DOHH2 (cell line): Measurements from ENCODE around the gene GALNT18.

ENCODE experiments used
- H3F3A ChIP-seq: fragments of 200-600 bp; sonication (generic), shearing (Covaris generic); 2 replicates; pipeline ENCODE4 v1.6.0; 2016; ENCODE audit warnings: antibody characterized with exemption, mild to moderate bottlenecking; ENCODE audit not compliant: control insufficient read depth, insufficient read depth
- H3K27ac ChIP-seq: fragments of 200-600 bp; sonication (generic); 2 replicates; pipeline ENCODE4 v1.5.1; 2014; ENCODE audit warnings: low read depth, mild to moderate bottlenecking, low read length, moderate library complexity
- H3K27me3 ChIP-seq: fragments of 200-600 bp; sonication (generic); 2 replicates; pipeline ENCODE4 v1.6.1; 2014; ENCODE audit warnings: mild to moderate bottlenecking, low read length, mixed read lengths; ENCODE audit not compliant: control insufficient read depth
- H3K36me3 ChIP-seq: fragments of 200-600 bp; sonication (generic); 2 replicates; pipeline ENCODE4 v1.6.1; 2014; ENCODE audit warnings: mild to moderate bottlenecking, low read length, moderate library complexity, mixed read lengths; ENCODE audit not compliant: control insufficient read depth
- H3K4me1 ChIP-seq: fragments of 200-600 bp; sonication (generic); 2 replicates; pipeline ENCODE4 v1.6.1; 2014; ENCODE audit warnings: mild to moderate bottlenecking, low read length, mixed read lengths; ENCODE audit not compliant: control insufficient read depth
- H3K4me2 ChIP-seq: fragments of 200-600 bp; sonication (generic); 2 replicates; pipeline ENCODE4 v1.6.0; 2014; ENCODE audit warnings: mild to moderate bottlenecking, low read length, moderate library complexity
- H3K4me3 ChIP-seq: fragments of 200-600 bp; sonication (generic); 2 replicates; pipeline ENCODE4 v1.5.1; 2014; ENCODE audit warnings: mild to moderate bottlenecking, low read length, mixed read lengths
- H3K79me2 ChIP-seq: fragments of 200-600 bp; sonication (generic); 2 replicates; pipeline ENCODE4 v1.6.1; 2014; ENCODE audit warnings: mild to moderate bottlenecking, low read length, mixed read lengths; ENCODE audit not compliant: control insufficient read depth
- H3K9me2 ChIP-seq: fragments of 200-600 bp; sonication (generic); replicated peaks from 2 replicates; pipeline ENCODE4 v1.6.1; 2014; ENCODE audit warnings: mild to moderate bottlenecking, low read length, mixed read lengths; ENCODE audit not compliant: control insufficient read depth
- H3K9me3 ChIP-seq: fragments of 200-600 bp; sonication (generic); 2 replicates; pipeline ENCODE4 v1.6.1; 2014; ENCODE audit warnings: antibody characterized with exemption, low read length, mixed read lengths; ENCODE audit not compliant: control insufficient read depth, insufficient read depth
- H4K20me1 ChIP-seq: fragments of 200-600 bp; sonication (generic); 2 replicates; pipeline ENCODE4 v1.6.0; 2014; ENCODE audit warnings: low read depth, mild to moderate bottlenecking, antibody characterized with exemption, low read length, moderate library complexity; ENCODE audit not compliant: control insufficient read depth, insufficient read depth
- CTCF ChIP-seq: fragments of 200-600 bp; sonication (generic); IDR thresholded peaks from one replicate; pipeline ENCODE4 v1.5.1; 2014; ENCODE audit warnings: antibody characterized with exemption, mild to moderate bottlenecking, low read depth, low read length; ENCODE audit not compliant: poor library complexity, severe bottlenecking
- EZH2phosphoT487 ChIP-seq: fragments of 200-600 bp; sonication (generic); IDR thresholded peaks from 2 replicates; pipeline ENCODE4 v1.6.1; 2017; ENCODE audit warnings: borderline replicate concordance, mild to moderate bottlenecking, antibody characterized with exemption, low read length, moderate library complexity, mixed read lengths

The GALNT18 gene

GRCh38 chr11:11308249-11308648 is 313.6 kb downstream of the GALNT18 start:
- Histone ChIP-seq H3K79me2 (no peaks in the 10 kb centered on the region), H3K4me3 (no peak overlapping the region), H3K4me2 (no peak overlapping the region), H4K20me1 (no peaks in the 10 kb centered on the region), H3K4me1 (no peaks in the 10 kb centered on the region), H3K27me3 (no peaks in the 10 kb centered on the region; the same call in 1 of the 2 replicates), H3F3A (no peaks in the 10 kb centered on the region), H3K9me3 (no peaks in the 10 kb centered on the region), H3K27ac (no peak overlapping the region), H3K36me3 (no peaks in the 10 kb centered on the region), H3K9me2 (no peaks in the 10 kb centered on the region)
- TF ChIP-seq CTCF (no peak), EZH2phosphoT487 (no peak)

- Histone ChIP-seq H4K20me1 (no peaks in the 10 kb centered on the region), H3K4me3 (no peak overlapping the region), H3K9me3 (no peaks in the 10 kb centered on the region), H3K27ac (no peak overlapping the region), H3K4me1 (no peaks in the 10 kb centered on the region), H3K9me2 (no peaks in the 10 kb centered on the region), H3F3A (no peaks in the 10 kb centered on the region), H3K36me3 (no peaks in the 10 kb centered on the region), H3K79me2 (no peaks in the 10 kb centered on the region), H3K27me3 (no peaks in the 10 kb centered on the region; the same call in 1 of the 2 replicates), H3K4me2 (no peak overlapping the region)
- TF ChIP-seq CTCF (no peak), EZH2phosphoT487 (no peak)
Observed at GRCh38 chr11:11306855-11307254, 314.9 kb downstream of the GALNT18 start.

GRCh38 chr11:11304550-11304949 is 317.3 kb downstream of the GALNT18 start:
- Histone ChIP-seq H4K20me1 (no peaks in the 10 kb centered on the region), H3K4me2 (no peak overlapping the region), H3K79me2 (no peaks in the 10 kb centered on the region), H3K36me3 (no peaks in the 10 kb centered on the region), H3K4me3 (no peak overlapping the region), H3K9me2 (no peaks in the 10 kb centered on the region), H3K27ac (no peak overlapping the region), H3F3A (no peaks in the 10 kb centered on the region), H3K27me3 (peaks cover 5% of the 10 kb centered on the region; the same call in 1 of the 2 replicates), H3K4me1 (no peaks in the 10 kb centered on the region), H3K9me3 (no peaks in the 10 kb centered on the region)
- no peak for TF ChIP-seq EZH2phosphoT487
- TF ChIP-seq CTCF: no peak

- no peaks in the 10 kb centered on the region for H3K79me2 ChIP-seq
- no peak overlapping the region for H3K4me2 ChIP-seq
- no peaks in the 10 kb centered on the region for H3K9me3 ChIP-seq
- no peaks in the 10 kb centered on the region for H3K36me3 ChIP-seq
- no peaks in the 10 kb centered on the region for H3F3A ChIP-seq
- H3K4me1 ChIP-seq: no peaks in the 10 kb centered on the region
- H3K9me2 ChIP-seq: no peaks in the 10 kb centered on the region
- H3K27me3 ChIP-seq: peaks cover 8% of the 10 kb centered on the region; the same call in 1 of the 2 replicates
- no peak overlapping the region for H3K4me3 ChIP-seq
- no peak for TF ChIP-seq CTCF
- no peak for TF ChIP-seq EZH2phosphoT487
- H4K20me1 ChIP-seq: no peaks in the 10 kb centered on the region
- H3K27ac ChIP-seq: no peak overlapping the region
Observed at GRCh38 chr11:11302565-11302964, 319.2 kb downstream of the GALNT18 start.
